Activated T-helper 17 cell treated with anti-CD3 and anti-CD28 coated beads, Interleukin-2, amount 50 U/mL, for 72 hours (primary cell): ENCODE results near the gene GIT1. TPM values are rescaled to one million over a fixed set of nuclear protein-coding genes. Genes with fewer than 3 reads are reported as not detected.

ENCODE experiments used
- ATAC-seq: fragments of 150-1000 bp; cut with Tn5 transposase; replicated peaks from 2 replicates; pipeline ENCODE4 v1.10.0; 2021; ENCODE audit warnings: mild to moderate bottlenecking, moderate library complexity
- H3K27ac Mint-ChIP-seq: one replicate; pipeline ENCODE4 v1.8.0; 2022; ENCODE audit warnings: mixed read lengths
- H3K27me3 Mint-ChIP-seq: one replicate; pipeline ENCODE4 v1.8.0; 2022; ENCODE audit warnings: mixed read lengths
- H3K36me3 Mint-ChIP-seq: one replicate; pipeline ENCODE4 v1.8.0; 2022; ENCODE audit warnings: low read depth, mild to moderate bottlenecking, mixed read lengths
- H3K4me1 Mint-ChIP-seq: one replicate; pipeline ENCODE4 v1.8.0; 2022; ENCODE audit warnings: mixed read lengths
- H3K4me3 Mint-ChIP-seq: one replicate; pipeline ENCODE4 v1.8.0; 2022; ENCODE audit warnings: mild to moderate bottlenecking, mixed read lengths
- H3K9me3 Mint-ChIP-seq: one replicate; pipeline ENCODE4 v1.8.0; 2022; ENCODE audit warnings: mixed read lengths
- total RNA-seq, 2 donors: library from RNA; stranded (reverse); gene quantifications; one replicate each; pipeline ENCODE4 v1.2.3, GENCODE V29; 2022

Gene GIT1
- total RNA-seq, 2 donors from 2014 or later: 52.4 to 65.7 TPM

DNA sequence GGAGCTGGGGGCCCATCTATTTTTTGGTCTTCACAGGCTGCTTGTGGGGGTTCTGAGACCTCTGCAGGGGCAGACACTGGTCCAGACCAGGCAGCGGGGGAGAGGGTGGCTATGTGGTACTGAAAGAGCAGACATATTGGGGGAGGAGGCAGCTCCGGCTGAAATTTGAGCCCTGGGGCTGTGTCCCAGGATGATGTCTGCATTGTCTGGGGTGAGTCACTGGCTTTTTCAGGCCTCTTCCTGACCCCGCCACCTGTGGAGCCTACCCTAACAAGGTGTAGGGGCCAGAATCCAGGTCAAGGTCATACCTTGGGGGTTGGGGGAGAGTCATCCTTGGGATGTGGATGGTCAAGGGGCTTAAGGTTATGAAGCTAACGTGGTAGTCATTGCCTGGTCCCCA, 30.8 kb upstream of the GIT1 start:
- ATAC-seq: no peak
- H3K36me3 Mint-ChIP-seq: peaks cover 5% of the 10 kb centered on the region
- no peaks in the 10 kb centered on the region for H3K9me3 Mint-ChIP-seq
- no peak overlapping the region for H3K4me3 Mint-ChIP-seq
- no peaks in the 10 kb centered on the region for H3K27me3 Mint-ChIP-seq
- no peak overlapping the region for H3K27ac Mint-ChIP-seq
- peaks cover 39% of the 10 kb centered on the region for H3K4me1 Mint-ChIP-seq

DNA sequence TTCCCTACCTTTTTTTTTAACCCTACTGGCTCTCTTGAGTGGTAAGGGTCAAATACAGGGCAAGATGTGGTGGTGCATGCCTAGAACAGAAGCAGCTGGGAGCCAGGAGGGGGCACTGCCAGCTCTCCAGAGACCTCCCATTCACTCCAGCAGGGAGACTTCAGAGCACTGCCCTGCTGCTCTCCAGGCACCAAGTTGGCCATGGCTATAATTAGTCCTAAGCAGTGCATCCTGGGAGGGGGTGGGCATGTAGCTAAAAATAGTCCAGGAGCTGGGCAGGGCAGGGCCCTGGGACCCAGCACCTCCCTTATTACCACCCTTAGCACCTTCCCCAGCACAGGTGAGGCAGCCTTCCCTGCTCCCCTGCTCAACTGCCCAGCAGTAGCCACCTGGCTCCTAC, 29.8 kb upstream of the GIT1 start:
- H3K4me3 Mint-ChIP-seq: peak overlapping the region; percentile 85
- no peaks in the 10 kb centered on the region for H3K36me3 Mint-ChIP-seq
- ATAC-seq: no peak
- no peak overlapping the region for H3K27ac Mint-ChIP-seq
- no peaks in the 10 kb centered on the region for H3K9me3 Mint-ChIP-seq
- H3K4me1 Mint-ChIP-seq: peaks cover 36% of the 10 kb centered on the region
- H3K27me3 Mint-ChIP-seq: no peaks in the 10 kb centered on the region

DNA sequence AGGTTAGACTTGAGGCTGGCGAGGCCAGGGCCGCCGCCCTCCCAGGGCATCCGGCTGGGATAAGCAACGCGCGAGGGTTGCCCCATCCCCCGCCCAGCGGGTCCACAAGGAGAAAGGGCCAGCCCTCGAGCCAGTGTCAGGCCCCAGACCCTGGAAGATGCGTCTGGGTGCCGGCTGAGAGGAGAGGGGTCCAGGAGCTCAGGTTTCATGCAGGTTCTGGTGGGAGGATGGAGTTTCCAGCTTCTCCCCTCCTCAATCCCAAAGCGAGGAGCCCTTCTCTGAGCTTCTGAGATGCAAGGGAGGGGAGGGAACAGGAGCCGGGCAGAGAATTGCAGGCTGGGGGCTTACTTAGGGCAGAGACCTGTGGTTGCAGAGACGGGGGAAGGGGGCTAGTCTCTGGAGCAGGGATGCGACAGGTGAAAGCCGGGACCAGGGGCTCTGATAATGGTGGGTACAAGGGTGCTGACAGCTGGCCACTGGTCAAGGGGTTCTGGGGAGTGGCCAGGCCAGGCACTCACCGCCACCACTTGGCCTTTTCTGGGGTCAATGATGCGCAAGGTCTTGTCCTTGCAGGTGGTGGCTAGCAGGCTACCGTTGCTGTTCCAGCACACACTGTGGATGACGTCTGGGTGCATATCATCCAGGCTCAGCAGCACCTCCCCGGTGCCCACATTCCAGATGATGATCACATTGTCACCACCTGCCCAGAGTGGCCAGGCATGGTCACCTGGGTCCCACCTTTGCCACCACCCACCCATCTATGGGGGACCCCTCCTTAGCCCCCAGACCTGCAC, 29.0 kb upstream of the GIT1 start:
- peak overlapping the region; percentile 85 for H3K4me3 Mint-ChIP-seq
- no peaks in the 10 kb centered on the region for H3K36me3 Mint-ChIP-seq
- no peak for ATAC-seq
- no peaks in the 10 kb centered on the region for H3K9me3 Mint-ChIP-seq
- no peaks in the 10 kb centered on the region for H3K27me3 Mint-ChIP-seq
- peaks cover 28% of the 10 kb centered on the region for H3K4me1 Mint-ChIP-seq
- no peak overlapping the region for H3K27ac Mint-ChIP-seq

DNA sequence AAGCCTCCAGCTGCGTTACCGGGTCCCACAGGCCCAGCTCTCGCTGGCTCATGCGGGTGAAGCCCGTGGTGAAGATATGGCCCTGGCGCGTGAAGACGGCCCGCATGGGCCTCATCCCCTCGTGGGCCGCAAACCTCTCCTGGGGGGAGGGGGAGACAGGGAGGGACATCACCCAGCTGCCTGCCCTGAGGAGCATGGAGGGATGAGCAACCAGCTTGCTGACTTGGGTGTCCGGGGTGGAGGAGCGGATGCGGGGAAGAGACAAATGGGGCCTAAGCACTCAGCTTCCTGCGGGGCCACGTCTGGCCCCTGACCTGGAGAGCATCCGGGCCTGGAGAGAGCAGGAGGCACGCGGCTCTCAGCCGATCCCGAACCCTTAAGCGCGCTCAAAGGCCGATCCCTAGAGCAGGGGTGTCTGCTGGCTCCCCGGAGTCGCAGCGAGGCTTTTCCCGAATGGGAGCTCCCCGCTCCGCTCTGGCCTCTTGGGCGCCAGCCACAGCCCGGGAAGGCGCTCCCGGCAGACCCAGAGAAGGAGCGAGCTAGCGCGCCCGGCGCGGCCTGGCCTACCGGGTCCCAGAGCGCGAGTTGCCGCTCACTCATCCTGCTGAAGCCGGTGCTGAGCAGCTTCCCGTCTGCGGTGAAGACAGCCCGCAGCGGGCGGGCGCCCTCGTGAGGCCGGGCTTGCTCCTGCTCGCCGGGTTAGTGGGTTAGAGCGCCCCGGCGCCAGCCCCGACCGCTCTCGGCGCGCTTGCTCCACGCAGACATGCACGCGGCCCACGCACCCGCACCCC, 28.2 kb upstream of the GIT1 start:
- ATAC-seq: peak; percentile 41
- H3K36me3 Mint-ChIP-seq: no peaks in the 10 kb centered on the region
- H3K4me3 Mint-ChIP-seq: peak overlapping the region; percentile 85
- peaks cover 23% of the 10 kb centered on the region for H3K4me1 Mint-ChIP-seq
- no peaks in the 10 kb centered on the region for H3K27me3 Mint-ChIP-seq
- H3K27ac Mint-ChIP-seq: peak overlapping the region; percentile 52
- no peaks in the 10 kb centered on the region for H3K9me3 Mint-ChIP-seq

DNA sequence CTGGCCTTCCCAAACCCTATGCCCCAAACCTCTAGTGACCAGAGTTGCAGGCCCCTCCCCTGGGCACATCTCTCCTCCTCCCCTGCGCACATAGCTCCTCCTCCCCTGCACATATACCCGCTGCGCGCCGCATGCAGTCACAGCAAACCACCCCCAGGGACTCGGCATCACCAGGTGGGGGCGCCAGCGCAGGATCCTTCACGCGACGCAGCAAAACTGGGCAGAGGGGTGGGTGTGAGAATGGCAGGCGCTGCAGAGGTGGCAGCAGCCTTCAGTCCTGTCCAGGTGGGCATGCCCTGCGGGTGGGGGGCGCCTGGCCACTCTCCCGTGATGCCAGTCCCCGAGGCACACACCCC, 27.7 kb upstream of the GIT1 start:
- Mint-ChIP-seq H3K27ac (peak overlapping the region; percentile 52), H3K4me3 (peak overlapping the region; percentile 85), H3K36me3 (no peaks in the 10 kb centered on the region), H3K4me1 (peaks cover 23% of the 10 kb centered on the region), H3K27me3 (no peaks in the 10 kb centered on the region), H3K9me3 (no peaks in the 10 kb centered on the region)
- peak; percentile 79 for ATAC-seq

DNA sequence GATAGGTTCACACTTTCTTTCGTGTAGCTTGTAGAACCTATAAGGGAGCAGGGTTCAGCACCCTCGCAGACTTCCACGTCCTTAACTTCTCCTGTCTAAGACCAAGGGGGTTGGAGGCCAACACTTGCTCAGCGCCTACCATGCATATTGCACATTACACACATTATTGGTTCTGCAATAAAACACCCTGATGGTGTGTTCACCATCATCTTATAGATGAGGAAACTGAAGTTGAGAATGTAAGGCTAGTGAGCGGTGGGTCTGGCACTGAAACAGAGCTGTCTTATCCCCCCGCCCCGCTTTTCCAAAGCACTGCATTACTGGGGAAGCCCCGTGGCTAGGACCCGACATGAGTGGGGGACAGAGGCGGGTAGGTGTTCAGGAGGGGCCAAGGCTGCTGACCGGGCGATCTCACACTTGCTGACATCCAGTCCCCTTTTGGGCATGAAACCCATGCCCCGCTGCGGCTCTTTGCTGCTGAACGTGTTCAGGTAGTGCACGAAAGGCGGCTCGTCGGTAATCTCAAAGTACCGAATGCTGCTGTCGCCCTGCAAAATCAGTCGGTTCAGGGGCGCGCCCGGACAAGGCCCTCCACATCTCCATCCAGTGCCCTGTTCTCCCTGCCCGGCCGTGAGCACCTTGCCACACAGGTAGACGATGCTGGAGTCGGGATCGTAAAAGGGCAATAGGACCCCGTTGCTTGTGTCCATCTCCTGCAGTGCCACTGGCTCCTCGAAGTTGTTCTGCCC, 27.0 kb upstream of the GIT1 start:
- ATAC-seq: no peak
- H3K4me3 Mint-ChIP-seq: peak overlapping the region; percentile 85
- H3K27ac Mint-ChIP-seq: peak overlapping the region; percentile 52
- H3K9me3 Mint-ChIP-seq: no peaks in the 10 kb centered on the region
- peaks cover 23% of the 10 kb centered on the region for H3K4me1 Mint-ChIP-seq
- H3K36me3 Mint-ChIP-seq: no peaks in the 10 kb centered on the region
- no peaks in the 10 kb centered on the region for H3K27me3 Mint-ChIP-seq

DNA sequence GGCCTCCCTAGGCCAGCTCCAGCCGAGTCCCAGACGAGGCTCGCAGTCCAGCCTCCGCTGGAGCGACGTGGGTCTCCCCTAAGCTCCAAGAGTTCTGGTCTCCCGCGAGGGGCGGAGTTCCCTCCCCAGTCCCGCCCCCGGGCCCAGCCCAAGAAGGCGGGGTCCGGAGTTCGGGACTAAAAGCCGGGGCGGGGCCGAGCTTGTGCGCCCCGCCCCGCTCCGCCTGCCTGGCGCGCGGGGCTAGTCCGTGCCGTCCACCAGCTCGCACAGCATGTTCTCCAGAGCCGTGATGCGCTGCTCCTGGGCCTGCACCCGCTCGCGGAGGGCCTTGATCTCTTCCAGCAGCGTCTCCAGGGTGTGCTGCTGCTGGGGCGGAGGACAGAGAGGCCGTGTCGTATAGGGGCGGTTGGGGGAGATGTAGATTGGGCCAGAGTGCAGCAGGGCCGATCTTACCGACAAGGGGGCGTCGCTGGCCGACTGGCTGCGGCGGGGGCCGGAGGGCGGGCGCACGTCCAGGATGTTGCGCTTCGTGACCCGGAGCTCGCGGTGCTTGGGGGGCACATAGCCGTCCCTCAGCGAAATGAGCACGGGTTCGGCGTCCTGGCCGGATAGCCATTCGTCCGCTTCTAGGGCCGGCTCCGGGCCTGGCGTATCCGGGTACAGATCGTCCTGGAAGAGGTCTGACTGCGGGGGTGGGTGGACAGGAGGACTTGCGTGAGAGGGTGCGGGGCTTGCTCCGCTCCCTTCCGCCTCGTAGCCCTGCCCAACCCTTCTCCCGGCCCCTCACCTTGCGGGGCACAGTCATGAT, 26.2 kb upstream of the GIT1 start:
- Mint-ChIP-seq H3K4me3 (peak overlapping the region; percentile 85), H3K27me3 (no peaks in the 10 kb centered on the region), H3K4me1 (peaks cover 23% of the 10 kb centered on the region), H3K36me3 (no peaks in the 10 kb centered on the region), H3K9me3 (no peaks in the 10 kb centered on the region), H3K27ac (peak overlapping the region; percentile 76)
- peak; percentile 73 for ATAC-seq

DNA sequence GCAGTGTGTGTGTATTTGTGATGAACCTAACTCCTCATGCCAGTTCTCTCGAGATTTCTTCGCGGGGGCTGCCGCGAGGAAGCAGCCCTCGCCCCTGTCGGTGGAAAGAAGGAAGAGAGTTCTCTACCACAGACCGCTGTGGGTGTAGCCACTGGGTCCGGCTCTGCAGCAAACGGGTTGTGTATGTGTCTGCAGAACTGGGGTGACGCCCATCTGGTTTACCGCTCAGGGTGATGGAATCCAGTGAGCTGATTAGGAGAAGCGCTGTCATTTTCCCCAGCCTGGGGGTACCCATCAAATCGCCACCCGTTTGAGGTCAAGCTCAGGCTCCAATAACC, 25.6 kb upstream of the GIT1 start:
- Mint-ChIP-seq H3K4me1 (peaks cover 23% of the 10 kb centered on the region), H3K36me3 (no peaks in the 10 kb centered on the region), H3K4me3 (peak overlapping the region; percentile 85), H3K27me3 (no peaks in the 10 kb centered on the region), H3K27ac (peak overlapping the region; percentile 76), H3K9me3 (no peaks in the 10 kb centered on the region)
- ATAC-seq: peak; percentile 13

DNA sequence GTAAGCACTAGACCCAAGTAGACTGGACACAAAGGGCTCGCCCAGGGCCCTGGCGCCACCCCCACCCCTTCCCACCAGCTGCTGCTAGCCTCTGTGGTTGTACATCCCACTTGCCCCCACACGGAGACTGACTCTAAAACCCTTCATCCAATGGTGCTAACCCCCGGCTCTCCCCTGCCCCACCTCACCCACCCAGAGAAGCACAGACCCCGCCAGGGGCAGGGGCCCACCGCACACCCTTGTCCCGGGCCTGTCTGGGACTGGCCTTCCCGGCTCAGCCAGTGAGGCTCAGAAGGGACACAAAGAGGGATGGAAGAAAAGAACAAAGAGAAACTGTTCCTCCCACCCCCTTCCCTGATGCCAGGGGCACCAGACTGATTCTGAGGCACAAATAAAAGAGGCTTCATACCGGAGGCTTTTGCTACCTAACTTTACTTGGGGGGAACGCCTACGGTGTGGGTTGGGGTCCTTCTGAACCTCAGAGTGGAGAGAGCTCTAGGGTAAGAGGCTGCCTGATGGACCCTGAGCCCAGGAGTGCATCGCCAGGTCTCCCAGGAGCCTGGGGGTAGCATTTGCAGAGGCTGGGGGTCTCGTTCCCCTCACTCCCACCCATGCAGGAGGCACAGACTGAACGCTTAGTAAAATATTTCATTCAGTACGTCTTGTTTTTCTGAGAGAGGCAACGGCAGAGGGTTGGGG, 25.1 kb upstream of the GIT1 start:
- no peak for ATAC-seq
- Mint-ChIP-seq H3K4me1 (peaks cover 23% of the 10 kb centered on the region), H3K27ac (peak overlapping the region; percentile 76), H3K4me3 (peak overlapping the region; percentile 85), H3K27me3 (no peaks in the 10 kb centered on the region), H3K9me3 (no peaks in the 10 kb centered on the region), H3K36me3 (no peaks in the 10 kb centered on the region)

DNA sequence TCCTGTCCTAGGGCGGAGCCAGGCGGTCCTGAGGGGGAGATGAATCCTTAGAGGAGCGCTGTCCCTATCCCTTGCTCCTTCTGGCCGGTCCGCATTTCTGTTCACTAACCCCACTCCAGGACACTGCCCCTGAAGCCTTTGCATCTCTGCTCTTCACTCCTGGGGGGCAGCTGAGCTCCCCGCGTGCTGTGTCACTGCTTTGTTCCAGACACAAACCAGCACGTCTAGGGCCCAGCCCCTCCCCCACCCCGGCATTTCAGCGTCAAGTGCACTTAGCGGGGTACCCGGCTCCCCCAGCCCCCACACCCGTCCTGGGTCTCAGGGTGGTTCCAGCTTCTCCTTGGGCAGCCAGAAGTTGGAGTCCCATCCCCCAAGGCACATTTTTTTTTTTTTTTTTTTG, 24.4 kb upstream of the GIT1 start:
- H3K4me1 Mint-ChIP-seq: peaks cover 23% of the 10 kb centered on the region
- no peaks in the 10 kb centered on the region for H3K27me3 Mint-ChIP-seq
- no peak overlapping the region for H3K27ac Mint-ChIP-seq
- peak overlapping the region; percentile 85 for H3K4me3 Mint-ChIP-seq
- H3K36me3 Mint-ChIP-seq: no peaks in the 10 kb centered on the region
- no peaks in the 10 kb centered on the region for H3K9me3 Mint-ChIP-seq
- no peak for ATAC-seq

DNA sequence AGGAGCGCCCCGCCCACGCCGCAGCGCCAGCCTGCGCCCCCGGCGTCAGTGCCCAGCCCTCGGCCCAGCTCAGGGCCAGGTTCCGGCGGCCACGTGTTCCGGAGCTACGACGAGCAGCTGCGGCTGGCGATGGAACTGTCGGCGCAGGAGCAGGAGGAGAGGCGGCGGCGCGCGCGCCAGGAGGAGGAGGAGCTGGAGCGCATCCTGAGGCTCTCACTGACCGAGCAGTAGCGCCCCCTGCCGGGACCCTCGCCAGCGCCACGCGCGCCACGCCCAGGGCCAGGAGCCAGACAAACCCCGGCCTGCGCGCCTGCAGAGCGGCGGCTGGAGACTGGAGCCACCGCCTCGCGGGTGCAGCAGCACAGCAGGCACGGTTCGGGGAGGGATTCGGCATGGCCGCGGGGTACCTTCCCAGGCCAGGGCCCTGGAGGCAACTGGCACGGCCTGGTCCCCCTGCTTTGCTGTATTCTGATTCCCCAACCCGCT, 23.9 kb upstream of the GIT1 start:
- Mint-ChIP-seq H3K36me3 (no peaks in the 10 kb centered on the region), H3K27ac (no peak overlapping the region), H3K4me1 (peaks cover 23% of the 10 kb centered on the region), H3K9me3 (no peaks in the 10 kb centered on the region), H3K27me3 (no peaks in the 10 kb centered on the region), H3K4me3 (peak overlapping the region; percentile 85)
- ATAC-seq: peak; percentile 55

DNA sequence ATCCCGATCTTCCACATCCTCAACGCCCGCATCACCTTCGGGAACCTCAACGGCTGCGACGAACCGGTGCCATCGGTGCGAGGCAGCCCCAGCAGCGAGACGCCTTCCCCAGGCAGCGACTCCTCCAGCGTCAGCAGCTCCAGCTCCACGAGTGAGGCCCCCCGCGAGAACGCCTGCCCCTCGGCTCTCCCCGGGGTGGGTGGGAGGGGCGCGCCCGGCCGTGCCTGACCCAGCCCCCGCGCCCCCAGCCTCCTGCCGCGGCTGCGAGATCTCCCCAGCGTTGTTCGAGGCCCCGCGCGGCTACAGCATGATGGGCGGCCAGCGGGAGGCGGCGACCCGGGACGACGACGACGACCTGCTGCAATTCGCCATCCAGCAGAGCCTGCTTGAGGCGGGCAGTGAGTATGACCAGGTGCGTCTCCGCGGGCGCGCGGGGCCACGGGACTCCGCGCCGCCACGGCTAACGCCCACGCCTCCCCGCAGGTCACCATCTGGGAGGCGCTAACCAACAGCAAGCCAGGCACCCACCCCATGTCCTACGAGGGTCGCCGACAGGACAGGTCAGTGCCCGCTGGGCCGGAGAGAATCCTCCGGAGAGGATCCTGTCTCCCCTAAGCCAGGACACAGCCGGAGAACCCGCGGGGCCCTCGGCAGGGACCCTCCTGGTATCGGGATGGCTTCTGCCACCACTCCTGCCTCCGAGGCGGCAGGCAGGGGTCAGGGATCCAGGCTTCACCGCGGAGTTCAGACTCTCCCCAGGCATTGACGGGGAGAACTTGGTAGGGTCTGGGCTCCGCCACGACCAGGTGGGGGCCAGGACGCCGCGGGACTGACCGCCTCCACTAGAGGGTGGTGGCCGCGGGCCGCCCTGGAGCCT, 23.2 kb upstream of the GIT1 start:
- Mint-ChIP-seq H3K9me3 (no peaks in the 10 kb centered on the region), H3K4me3 (no peak overlapping the region), H3K27me3 (no peaks in the 10 kb centered on the region), H3K36me3 (no peaks in the 10 kb centered on the region), H3K27ac (no peak overlapping the region), H3K4me1 (peaks cover 23% of the 10 kb centered on the region)
- no peak for ATAC-seq

DNA sequence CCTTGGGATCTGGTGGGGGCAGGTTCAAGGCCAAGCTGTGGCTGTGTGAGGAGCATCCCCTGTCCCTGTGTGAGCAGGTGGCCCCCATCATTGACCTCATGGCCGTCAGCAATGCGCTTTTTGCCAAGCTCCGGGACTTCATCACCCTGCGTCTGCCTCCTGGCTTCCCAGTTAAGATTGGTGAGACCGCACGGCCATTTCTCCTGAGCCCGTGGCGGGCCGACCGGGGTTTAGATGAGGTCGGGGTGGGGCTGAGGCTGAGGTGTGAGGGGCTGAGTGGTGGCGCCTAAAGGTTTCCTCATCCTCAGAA, 22.6 kb upstream of the GIT1 start:
- Mint-ChIP-seq H3K27ac (no peak overlapping the region), H3K9me3 (no peaks in the 10 kb centered on the region), H3K4me3 (no peak overlapping the region), H3K27me3 (no peaks in the 10 kb centered on the region), H3K4me1 (peaks cover 20% of the 10 kb centered on the region), H3K36me3 (no peaks in the 10 kb centered on the region)
- ATAC-seq: no peak
